VCaP (cell line): ENCODE data around the gene AGAP3.

Experiments
- H3K27ac ChIP-seq: fragments of 450-650 bp; 2 replicates; pipeline ENCODE4 v1.5.1; 2017
- CTCF ChIP-seq: fragments of 450-650 bp; conservative IDR thresholded peaks from 2 replicates; pipeline ENCODE4 v1.5.1; 2017; ENCODE audit warnings: mild to moderate bottlenecking, moderate library complexity

AGAP3 gene

GRCh38 chr7:151094675-151095074 lies 8.4 kb downstream of the AGAP3 start:
- H3K27ac ChIP-seq = peak overlapping the region; percentile 23; the same call in 1 of the 2 replicates
- no peak for TF ChIP-seq CTCF

- no peak for TF ChIP-seq CTCF
- peak overlapping the region; percentile 23; the same call in 1 of the 2 replicates for H3K27ac ChIP-seq
These were observed 9.0 kb downstream of the AGAP3 start for GRCh38 chr7:151095123-151095797.

- H3K27ac ChIP-seq = no peak overlapping the region
- no peak for TF ChIP-seq CTCF
These were observed 9.7 kb downstream of the AGAP3 start for GRCh38 chr7:151095828-151096475.

- no peak for TF ChIP-seq CTCF
These were observed 13.4 kb downstream of the AGAP3 start for GRCh38 chr7:151099486-151100211.

GRCh38 chr7:151100921-151101320 lies 14.6 kb downstream of the AGAP3 start:
- H3K27ac ChIP-seq = peak overlapping the region; percentile 10; the same call in 1 of the 2 replicates
- no peak for TF ChIP-seq CTCF

More at GRCh38 chr7:151099486-151100211, 13.4 kb downstream of the AGAP3 start:
- H3K27ac ChIP-seq = no peak overlapping the region

GRCh38 chr7:151101621-151102396 lies 15.5 kb downstream of the AGAP3 start:
- no peak for TF ChIP-seq CTCF
- H3K27ac ChIP-seq = peak overlapping the region; percentile 10; the same call in 1 of the 2 replicates
